WTC11 (cell line): Measurements from ENCODE around the gene ATXN3L. TPM values are rescaled to one million over a fixed set of nuclear protein-coding genes. Genes with fewer than 3 reads are reported as not detected.

Experiments used
- ATAC-seq: fragments of 200-7000 bp; cut with Tn5 transposase; 2 replicates; pipeline ENCODE4 v1.10.0; 2021; ENCODE audit warnings: mild to moderate bottlenecking, moderate library complexity
- CTCF ChIA-PET: fragments of 300-600 bp; sonication (Branson Sonifier 250); formaldehyde crosslinking; loops from one replicate; lab custom pipeline; 2021; ENCODE audit warnings: antibody characterized with exemption; lab: Charles Lee
- POLR2A ChIA-PET: fragments of 350-600 bp; sonication (Branson Sonifier 250); formaldehyde crosslinking; loops from one replicate; lab custom pipeline; 2021; ENCODE audit warnings: antibody characterized with exemption; lab: Charles Lee
- DNase-seq: peaks from one replicate; pipeline ENCODE4 v3.0.0; 2021; ENCODE audit warnings: low spot score
- H3K27ac Mint-ChIP-seq: 2 replicates; pipeline ENCODE4 v1.8.0; 2021; ENCODE audit warnings: mixed read lengths
- H3K27me3 Mint-ChIP-seq: 2 replicates; pipeline ENCODE4 v1.8.0; 2021; ENCODE audit warnings: low read depth, mild to moderate bottlenecking, moderate library complexity, mixed read lengths
- H3K36me3 Mint-ChIP-seq: 2 replicates; pipeline ENCODE4 v1.8.0; 2021; ENCODE audit warnings: mixed read lengths
- H3K4me1 Mint-ChIP-seq: 2 replicates; pipeline ENCODE4 v1.8.0; 2022; ENCODE audit warnings: mixed read lengths
- H3K4me3 Mint-ChIP-seq: 2 replicates; pipeline ENCODE4 v1.8.0; 2021; ENCODE audit warnings: mild to moderate bottlenecking, moderate library complexity, mixed read lengths
- H3K9me3 Mint-ChIP-seq: 2 replicates; pipeline ENCODE4 v1.8.0; 2021; ENCODE audit warnings: mixed read lengths
- CREB1 ChIP-seq: sonication (generic); formaldehyde crosslinking; IDR thresholded peaks from 2 replicates; pipeline ENCODE4 v1.8.0; 2023; ENCODE audit warnings: mild to moderate bottlenecking, missing genetic modification reagents
- CREM ChIP-seq: sonication (generic); formaldehyde crosslinking; IDR thresholded peaks from 2 replicates; pipeline ENCODE4 v1.8.1; 2022; ENCODE audit warnings: mild to moderate bottlenecking, missing genetic modification reagents, moderate library complexity
- ELF4 ChIP-seq: sonication (generic); formaldehyde crosslinking; IDR thresholded peaks from 2 replicates; pipeline ENCODE4 v1.8.1; 2022; ENCODE audit warnings: low read depth, mild to moderate bottlenecking, moderate library complexity, missing genetic modification reagents
- ESRRA ChIP-seq: sonication (generic); formaldehyde crosslinking; IDR thresholded peaks from 2 replicates; pipeline ENCODE4 v1.8.1; 2022; ENCODE audit warnings: mild to moderate bottlenecking, missing genetic modification reagents, borderline replicate concordance
- GRHL2 ChIP-seq: fragments of 250-450 bp; sonication (Bioruptor Pico); IDR thresholded peaks from 2 replicates; pipeline ENCODE4 v1.8.0; 2022; ENCODE audit warnings: mild to moderate bottlenecking, moderate library complexity; ENCODE audit not compliant: insufficient replicate concordance, severe bottlenecking
- HMGA2 ChIP-seq: fragments of 250-450 bp; sonication (Bioruptor Pico); IDR thresholded peaks from 2 replicates; pipeline ENCODE4 v1.4.0; 2021; ENCODE audit warnings: mild to moderate bottlenecking, moderate library complexity
- NFATC4 ChIP-seq: fragments of 250-450 bp; sonication (Bioruptor Pico); IDR thresholded peaks from 2 replicates; pipeline ENCODE4 v1.9.0; 2021; ENCODE audit warnings: mild to moderate bottlenecking
- RORB ChIP-seq: fragments of 250-450 bp; sonication (Bioruptor Pico); IDR thresholded peaks from 2 replicates; pipeline ENCODE4 v1.9.0; 2021; ENCODE audit warnings: mild to moderate bottlenecking
- SMAD3 ChIP-seq: sonication (generic); formaldehyde crosslinking; IDR thresholded peaks from 2 replicates; pipeline ENCODE4 v1.8.0; 2022; ENCODE audit warnings: missing genetic modification reagents, mild to moderate bottlenecking, borderline replicate concordance
- TEAD4 ChIP-seq: sonication (generic); formaldehyde crosslinking; IDR thresholded peaks from 2 replicates; pipeline ENCODE4 v1.8.0; 2022; ENCODE audit warnings: mild to moderate bottlenecking, missing genetic modification reagents
- TP53 ChIP-seq: sonication (generic); formaldehyde crosslinking; IDR thresholded peaks from 2 replicates; pipeline ENCODE4 v1.8.1; 2023; ENCODE audit warnings: mild to moderate bottlenecking, missing genetic modification reagents
- ZBTB21 ChIP-seq: sonication (generic); formaldehyde crosslinking; IDR thresholded peaks from 2 replicates; pipeline ENCODE4 v1.8.1; 2023; ENCODE audit warnings: mild to moderate bottlenecking, missing genetic modification reagents, borderline replicate concordance
- ZNF121 ChIP-seq: sonication (generic); formaldehyde crosslinking; IDR thresholded peaks from 2 replicates; pipeline ENCODE4 v1.8.0; 2023; ENCODE audit warnings: missing genetic modification reagents
- ZNF396 ChIP-seq: fragments of 250-450 bp; sonication (Bioruptor Pico); IDR thresholded peaks from 2 replicates; pipeline ENCODE4 v1.8.0; 2021; ENCODE audit warnings: mild to moderate bottlenecking, moderate library complexity, borderline replicate concordance
- ZNF416 ChIP-seq: fragments of 250-450 bp; sonication (Bioruptor Pico); IDR thresholded peaks from 2 replicates; pipeline ENCODE4 v1.9.0; 2021; ENCODE audit warnings: mild to moderate bottlenecking, inconsistent platforms
- total RNA-seq: library from RNA; stranded (reverse); gene quantifications from 3 replicates; pipeline ENCODE4 v1.2.3, GENCODE V29; 2021
- TF ChIP-seq, protein P1 (sequence below): sonication (generic); formaldehyde crosslinking; IDR thresholded peaks from 2 replicates; pipeline ENCODE4 v1.8.1; 2023; ENCODE audit warnings: mild to moderate bottlenecking, missing genetic modification reagents
- TF ChIP-seq, protein P2 (sequence below): sonication (generic); formaldehyde crosslinking; IDR thresholded peaks from 2 replicates; pipeline ENCODE4 v1.8.1; 2023; ENCODE audit warnings: mild to moderate bottlenecking, missing genetic modification reagents
- TF ChIP-seq, protein P3 (sequence below): sonication (generic); formaldehyde crosslinking; conservative IDR thresholded peaks from 2 replicates; pipeline ENCODE4 v1.8.1; 2022; ENCODE audit warnings: mild to moderate bottlenecking, missing genetic modification reagents
- TF ChIP-seq, protein P4 (sequence below): fragments of 250-450 bp; sonication (Bioruptor Pico); IDR thresholded peaks from 2 replicates; pipeline ENCODE4 v1.8.0; 2021; ENCODE audit warnings: mild to moderate bottlenecking
- TF ChIP-seq, protein P5 (sequence below): sonication (generic); formaldehyde crosslinking; conservative IDR thresholded peaks from 2 replicates; pipeline ENCODE4 v1.8.1; 2023; ENCODE audit warnings: mild to moderate bottlenecking, low read depth, missing genetic modification reagents, moderate library complexity
- TF ChIP-seq, protein P6 (sequence below): sonication (generic); formaldehyde crosslinking; IDR thresholded peaks from 2 replicates; pipeline ENCODE4 v1.8.1; 2022; ENCODE audit warnings: mild to moderate bottlenecking, moderate library complexity, missing genetic modification reagents

The ATXN3L gene
- total RNA-seq, 1 experiment from 2014 or later, result not detected

DNA sequence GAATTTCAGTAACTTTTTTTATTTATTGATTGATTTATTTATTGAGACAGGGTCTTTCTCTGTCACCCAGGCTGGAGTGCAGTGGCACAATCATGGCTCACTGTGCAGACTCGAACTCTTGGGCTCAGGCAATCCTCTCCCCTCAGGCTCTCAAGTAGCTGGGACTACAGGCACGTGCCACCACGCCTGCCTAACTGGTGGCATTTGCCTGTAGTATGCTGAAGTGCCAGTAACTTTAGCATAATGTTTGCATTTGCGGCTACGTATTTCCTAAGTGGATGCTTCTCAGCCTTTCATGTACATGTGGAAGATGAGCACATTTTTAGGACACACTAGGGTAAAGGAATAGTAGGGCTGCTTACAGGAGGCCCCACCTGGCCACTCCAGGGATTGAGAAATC, 45.3 kb upstream of the ATXN3L start:
- no peak overlapping the region for H3K27ac Mint-ChIP-seq
- no peak overlapping the region for H3K4me3 Mint-ChIP-seq
- ATAC-seq (no peak), DNase-seq (no peak)
- peaks cover 32% of the 10 kb centered on the region for H3K4me1 Mint-ChIP-seq
- ChIA-PET POLR2A (no interaction called here), CTCF (no interaction called here)
- TF ChIP-seq, protein P1, sequence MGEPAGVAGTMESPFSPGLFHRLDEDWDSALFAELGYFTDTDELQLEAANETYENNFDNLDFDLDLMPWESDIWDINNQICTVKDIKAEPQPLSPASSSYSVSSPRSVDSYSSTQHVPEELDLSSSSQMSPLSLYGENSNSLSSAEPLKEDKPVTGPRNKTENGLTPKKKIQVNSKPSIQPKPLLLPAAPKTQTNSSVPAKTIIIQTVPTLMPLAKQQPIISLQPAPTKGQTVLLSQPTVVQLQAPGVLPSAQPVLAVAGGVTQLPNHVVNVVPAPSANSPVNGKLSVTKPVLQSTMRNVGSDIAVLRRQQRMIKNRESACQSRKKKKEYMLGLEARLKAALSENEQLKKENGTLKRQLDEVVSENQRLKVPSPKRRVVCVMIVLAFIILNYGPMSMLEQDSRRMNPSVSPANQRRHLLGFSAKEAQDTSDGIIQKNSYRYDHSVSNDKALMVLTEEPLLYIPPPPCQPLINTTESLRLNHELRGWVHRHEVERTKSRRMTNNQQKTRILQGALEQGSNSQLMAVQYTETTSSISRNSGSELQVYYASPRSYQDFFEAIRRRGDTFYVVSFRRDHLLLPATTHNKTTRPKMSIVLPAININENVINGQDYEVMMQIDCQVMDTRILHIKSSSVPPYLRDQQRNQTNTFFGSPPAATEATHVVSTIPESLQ (CRISPR knock-in tag), result no peak
- TF ChIP-seq, protein P2, sequence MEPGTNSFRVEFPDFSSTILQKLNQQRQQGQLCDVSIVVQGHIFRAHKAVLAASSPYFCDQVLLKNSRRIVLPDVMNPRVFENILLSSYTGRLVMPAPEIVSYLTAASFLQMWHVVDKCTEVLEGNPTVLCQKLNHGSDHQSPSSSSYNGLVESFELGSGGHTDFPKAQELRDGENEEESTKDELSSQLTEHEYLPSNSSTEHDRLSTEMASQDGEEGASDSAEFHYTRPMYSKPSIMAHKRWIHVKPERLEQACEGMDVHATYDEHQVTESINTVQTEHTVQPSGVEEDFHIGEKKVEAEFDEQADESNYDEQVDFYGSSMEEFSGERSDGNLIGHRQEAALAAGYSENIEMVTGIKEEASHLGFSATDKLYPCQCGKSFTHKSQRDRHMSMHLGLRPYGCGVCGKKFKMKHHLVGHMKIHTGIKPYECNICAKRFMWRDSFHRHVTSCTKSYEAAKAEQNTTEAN, result no peak
- TF ChIP-seq, protein P3, sequence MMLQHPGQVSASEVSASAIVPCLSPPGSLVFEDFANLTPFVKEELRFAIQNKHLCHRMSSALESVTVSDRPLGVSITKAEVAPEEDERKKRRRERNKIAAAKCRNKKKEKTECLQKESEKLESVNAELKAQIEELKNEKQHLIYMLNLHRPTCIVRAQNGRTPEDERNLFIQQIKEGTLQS (CRISPR knock-in tag), result no peak
- TF ChIP-seq ZBTB21 (CRISPR knock-in tag), result no peak
- no peak for TF ChIP-seq ZNF121
- H3K27me3 Mint-ChIP-seq, result no peaks in the 10 kb centered on the region
- H3K36me3 Mint-ChIP-seq, result no peaks in the 10 kb centered on the region
- H3K9me3 Mint-ChIP-seq, result no peaks in the 10 kb centered on the region

DNA sequence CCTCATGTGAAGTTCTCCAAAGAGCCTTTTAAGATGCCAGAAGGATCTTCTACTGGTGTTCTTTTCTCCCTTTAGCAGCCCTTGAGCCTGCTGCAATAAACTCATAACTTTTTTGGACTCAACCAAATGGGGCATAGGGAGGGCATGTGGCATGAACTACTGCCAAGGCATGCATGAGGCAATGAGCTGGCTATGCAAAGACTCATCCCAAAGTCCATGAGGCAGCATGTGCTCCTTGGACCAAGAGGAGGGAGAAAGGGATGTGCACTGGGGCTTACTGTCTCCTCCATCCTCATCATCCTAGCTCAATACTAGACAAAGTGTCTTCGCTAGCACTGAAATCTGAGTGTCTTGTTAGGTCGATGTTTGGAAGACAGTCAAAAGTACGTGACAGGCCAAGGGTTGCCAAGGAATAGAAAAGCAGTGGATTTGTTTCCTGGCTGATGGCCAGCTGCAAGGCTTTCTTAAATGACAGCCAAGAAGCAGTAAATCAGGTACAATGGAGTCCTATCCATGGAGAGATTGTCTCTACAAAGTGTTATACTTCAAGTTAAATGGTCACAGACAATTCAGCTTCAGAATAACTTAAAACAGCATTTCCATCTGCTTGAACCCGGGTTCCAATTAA, 44.5 kb upstream of the ATXN3L start:
- ChIA-PET POLR2A (no interaction called here), CTCF (interaction anchor here (1.1 kb wide), 1 partner anchor 418 kb away, joined by 3 read pairs; no protein-coding TSS in a partner anchor)
- Mint-ChIP-seq H3K27me3 (no peaks in the 10 kb centered on the region), H3K4me3 (no peak overlapping the region), H3K9me3 (no peaks in the 10 kb centered on the region), H3K36me3 (no peaks in the 10 kb centered on the region), H3K4me1 (peaks cover 24% of the 10 kb centered on the region), H3K27ac (no peak overlapping the region)
- no peak for ATAC-seq
- TF ChIP-seq GRHL2 (CRISPR knock-in tag) (no peak), CREM (CRISPR knock-in tag) (no peak), ZNF396 (no peak), RORB (CRISPR knock-in tag) (no peak), HMGA2 (CRISPR knock-in tag) (no peak)
- no peak for DNase-seq

DNA sequence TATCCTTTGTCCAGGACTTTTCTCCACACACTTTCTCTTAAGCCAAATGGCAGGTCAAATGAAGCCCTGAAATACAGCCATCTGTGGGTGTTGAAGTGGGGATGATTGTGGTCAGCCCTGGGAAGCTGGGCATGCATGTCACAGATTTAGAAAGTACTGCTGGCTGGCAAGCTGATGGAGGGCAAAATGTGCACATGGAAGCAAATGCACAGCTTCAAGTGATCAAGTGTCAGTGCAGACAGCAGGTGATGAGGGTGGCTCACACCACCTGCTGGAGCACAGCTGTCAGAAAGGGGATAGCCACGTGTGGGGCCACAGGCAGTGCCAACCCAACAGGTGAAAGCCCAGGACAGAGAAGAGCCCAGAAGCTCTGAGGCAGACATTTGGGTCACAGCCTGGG, 40.3 kb upstream of the ATXN3L start:
- CTCF ChIA-PET, result no interaction called here
- H3K27ac Mint-ChIP-seq, result no peak overlapping the region
- H3K36me3 Mint-ChIP-seq, result no peaks in the 10 kb centered on the region
- no peak for DNase-seq
- H3K4me1 Mint-ChIP-seq, result peaks cover 5% of the 10 kb centered on the region
- no peak for ATAC-seq
- H3K4me3 Mint-ChIP-seq, result no peak overlapping the region
- H3K9me3 Mint-ChIP-seq, result no peaks in the 10 kb centered on the region
- H3K27me3 Mint-ChIP-seq, result no peaks in the 10 kb centered on the region
- TF ChIP-seq HMGA2 (CRISPR knock-in tag), result no peak
- TF ChIP-seq, protein P4, sequence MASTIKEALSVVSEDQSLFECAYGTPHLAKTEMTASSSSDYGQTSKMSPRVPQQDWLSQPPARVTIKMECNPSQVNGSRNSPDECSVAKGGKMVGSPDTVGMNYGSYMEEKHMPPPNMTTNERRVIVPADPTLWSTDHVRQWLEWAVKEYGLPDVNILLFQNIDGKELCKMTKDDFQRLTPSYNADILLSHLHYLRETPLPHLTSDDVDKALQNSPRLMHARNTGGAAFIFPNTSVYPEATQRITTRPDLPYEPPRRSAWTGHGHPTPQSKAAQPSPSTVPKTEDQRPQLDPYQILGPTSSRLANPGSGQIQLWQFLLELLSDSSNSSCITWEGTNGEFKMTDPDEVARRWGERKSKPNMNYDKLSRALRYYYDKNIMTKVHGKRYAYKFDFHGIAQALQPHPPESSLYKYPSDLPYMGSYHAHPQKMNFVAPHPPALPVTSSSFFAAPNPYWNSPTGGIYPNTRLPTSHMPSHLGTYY (CRISPR knock-in tag), result no peak
- no peak for TF ChIP-seq TEAD4 (CRISPR knock-in tag)
- TF ChIP-seq CREB1 (CRISPR knock-in tag), result no peak
- TF ChIP-seq TP53 (CRISPR knock-in tag), result no peak
- TF ChIP-seq ESRRA (CRISPR knock-in tag), result no peak
- POLR2A ChIA-PET, result no interaction called here

DNA sequence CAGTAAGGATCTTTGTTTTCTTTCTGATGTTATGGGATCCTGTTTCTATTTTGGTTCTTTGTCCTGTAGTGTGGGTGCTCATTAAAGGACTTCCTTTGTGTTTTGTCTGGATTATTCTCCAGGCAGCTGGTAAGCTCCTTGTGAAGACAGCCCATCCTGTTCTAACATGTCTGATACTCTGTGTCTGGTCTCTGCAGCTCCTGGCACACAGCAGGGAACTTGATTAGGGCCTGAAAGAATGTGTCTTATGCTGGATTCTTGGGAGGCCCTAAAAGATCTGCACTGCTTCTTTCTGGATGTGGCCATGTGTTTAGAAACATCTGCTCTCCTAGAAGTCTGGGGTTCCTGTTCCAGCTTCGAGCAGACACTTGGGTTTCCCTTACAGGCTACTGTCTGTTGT, 38.1 kb upstream of the ATXN3L start:
- ATAC-seq (no peak; the same call in 1 of the 2 replicates), DNase-seq (no peak)
- H3K27ac Mint-ChIP-seq, result 0 out of 2 replicates have a peak overlapping the region, but pooled peaks have one; percentile 65
- H3K27me3 Mint-ChIP-seq, result no peaks in the 10 kb centered on the region
- ChIA-PET POLR2A (no interaction called here), CTCF (interaction anchor here (0.6 kb wide), 1 partner anchor 411 kb away, joined by 3 read pairs; no protein-coding TSS in a partner anchor)
- H3K4me1 Mint-ChIP-seq, result peaks cover 5% of the 10 kb centered on the region
- H3K36me3 Mint-ChIP-seq, result no peaks in the 10 kb centered on the region
- H3K4me3 Mint-ChIP-seq, result no peak overlapping the region
- no peaks in the 10 kb centered on the region for H3K9me3 Mint-ChIP-seq
- no peak for TF ChIP-seq ELF4
- no peak for TF ChIP-seq SMAD3
- TF ChIP-seq, protein P5, sequence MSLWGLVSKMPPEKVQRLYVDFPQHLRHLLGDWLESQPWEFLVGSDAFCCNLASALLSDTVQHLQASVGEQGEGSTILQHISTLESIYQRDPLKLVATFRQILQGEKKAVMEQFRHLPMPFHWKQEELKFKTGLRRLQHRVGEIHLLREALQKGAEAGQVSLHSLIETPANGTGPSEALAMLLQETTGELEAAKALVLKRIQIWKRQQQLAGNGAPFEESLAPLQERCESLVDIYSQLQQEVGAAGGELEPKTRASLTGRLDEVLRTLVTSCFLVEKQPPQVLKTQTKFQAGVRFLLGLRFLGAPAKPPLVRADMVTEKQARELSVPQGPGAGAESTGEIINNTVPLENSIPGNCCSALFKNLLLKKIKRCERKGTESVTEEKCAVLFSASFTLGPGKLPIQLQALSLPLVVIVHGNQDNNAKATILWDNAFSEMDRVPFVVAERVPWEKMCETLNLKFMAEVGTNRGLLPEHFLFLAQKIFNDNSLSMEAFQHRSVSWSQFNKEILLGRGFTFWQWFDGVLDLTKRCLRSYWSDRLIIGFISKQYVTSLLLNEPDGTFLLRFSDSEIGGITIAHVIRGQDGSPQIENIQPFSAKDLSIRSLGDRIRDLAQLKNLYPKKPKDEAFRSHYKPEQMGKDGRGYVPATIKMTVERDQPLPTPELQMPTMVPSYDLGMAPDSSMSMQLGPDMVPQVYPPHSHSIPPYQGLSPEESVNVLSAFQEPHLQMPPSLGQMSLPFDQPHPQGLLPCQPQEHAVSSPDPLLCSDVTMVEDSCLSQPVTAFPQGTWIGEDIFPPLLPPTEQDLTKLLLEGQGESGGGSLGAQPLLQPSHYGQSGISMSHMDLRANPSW (CRISPR knock-in tag), result no peak
- TF ChIP-seq, protein P6, sequence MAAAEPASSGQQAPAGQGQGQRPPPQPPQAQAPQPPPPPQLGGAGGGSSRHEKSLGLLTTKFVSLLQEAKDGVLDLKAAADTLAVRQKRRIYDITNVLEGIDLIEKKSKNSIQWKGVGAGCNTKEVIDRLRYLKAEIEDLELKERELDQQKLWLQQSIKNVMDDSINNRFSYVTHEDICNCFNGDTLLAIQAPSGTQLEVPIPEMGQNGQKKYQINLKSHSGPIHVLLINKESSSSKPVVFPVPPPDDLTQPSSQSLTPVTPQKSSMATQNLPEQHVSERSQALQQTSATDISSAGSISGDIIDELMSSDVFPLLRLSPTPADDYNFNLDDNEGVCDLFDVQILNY, result no peak
- no peak for TF ChIP-seq NFATC4
- TF ChIP-seq ZNF416 (CRISPR knock-in tag), result no peak
